ENCODE results near the gene RHOU. TPM values are rescaled to one million over a fixed set of nuclear protein-coding genes. Genes with fewer than 3 reads are reported as not detected.

Gene RHOU
- total and polyA plus RNA-seq, 2 experiments from 2014 or later: 0.95 to 4.4 TPM

GRCh38 chr1:228698017-228698329 lies 37.3 kb upstream of the RHOU start:
- H3K36me3 Mint-ChIP-seq (ENCODE audit: low read depth): no peaks in the 10 kb centered on the region
- no peaks in the 10 kb centered on the region for H3K9me2 ChIP-seq (ENCODE audit: insufficient read depth)
- TF ChIP-seq REST (IDR thresholded peaks at IDR 0.05; ENCODE audit: unreplicated experiment): no peak
- TF ChIP-seq ZNF331 (CRISPR knock-in tag; IDR thresholded peaks at IDR 0.05; ENCODE audit: low read depth): no peak
- TF ChIP-seq STAT1 (IDR thresholded peaks at IDR 0.05; ENCODE audit: unreplicated experiment): no peak
- TF ChIP-seq CTCF (conservative IDR thresholded peaks at IDR 0.05; ENCODE audit: low read depth in 2 of 2): no peak
- no peak for TF ChIP-seq NANOG (IDR thresholded peaks at IDR 0.05; ENCODE audit: borderline replicate concordance)
- no peak for TF ChIP-seq CREB1 (CRISPR knock-in tag; IDR thresholded peaks at IDR 0.05; ENCODE audit: low read depth)
- TF ChIP-seq JUNB (IDR thresholded peaks at IDR 0.05; ENCODE audit: unreplicated experiment): no peak
- no peak for TF ChIP-seq EZH2 (IDR thresholded peaks at IDR 0.05; ENCODE audit: low read depth, unreplicated experiment)
- no peak for TF ChIP-seq ZNF114 (CRISPR knock-in tag; IDR thresholded peaks at IDR 0.05)
- no peaks in the 10 kb centered on the region for H3K36me3 ChIP-seq (ENCODE audit: insufficient read depth)
- H3K4me1 Mint-ChIP-seq: peaks cover 10% of the 10 kb centered on the region; the same call in 2 of the 3 replicates
- no peaks in the 10 kb centered on the region for H3K27me3 Mint-ChIP-seq (ENCODE audit: insufficient read depth, low read depth, poor library complexity)
- no peaks in the 10 kb centered on the region for H3K9me3 Mint-ChIP-seq
- no peak overlapping the region for H3K4me3 Mint-ChIP-seq
- H2AFZ ChIP-seq: no peak overlapping the region
- DNase-seq (ENCODE audit: low spot score) (no peak), ATAC-seq (no peak)
- H3K4me2 ChIP-seq: no peak overlapping the region
- H3K79me2 ChIP-seq (replicated peaks; ENCODE audit: insufficient read depth): no peaks in the 10 kb centered on the region
- no peaks in the 10 kb centered on the region for H3K27me3 ChIP-seq (ENCODE audit: insufficient read depth)
- no peak overlapping the region for H3K27ac Mint-ChIP-seq
- H4K20me1 ChIP-seq (replicated peaks; ENCODE audit: insufficient read depth): no peaks in the 10 kb centered on the region
- no peak overlapping the region for H3K27ac ChIP-seq (ENCODE audit: low read depth)
- no peaks in the 10 kb centered on the region; the same call in 1 of the 2 replicates for H3K4me1 ChIP-seq (ENCODE audit: insufficient read depth)
- no peaks in the 10 kb centered on the region for H3F3A ChIP-seq (replicated peaks; ENCODE audit: low read depth)
- no peak overlapping the region for H3K4me3 ChIP-seq

GRCh38 chr1:228702433-228702832 lies 32.8 kb upstream of the RHOU start:
- Mint-ChIP-seq H3K4me3 (no peak overlapping the region), H3K9me3 (no peaks in the 10 kb centered on the region; the same call in 2 of the 3 replicates), H3K4me1 (peaks cover 2% of the 10 kb centered on the region; the same call in 2 of the 3 replicates), H3K36me3 (ENCODE audit: low read depth) (no peaks in the 10 kb centered on the region), H3K27me3 (ENCODE audit: insufficient read depth, low read depth, poor library complexity) (no peaks in the 10 kb centered on the region), H3K27ac (no peak overlapping the region)
- H3K4me3 ChIP-seq: no peak overlapping the region
- H3K4me2 ChIP-seq: no peak overlapping the region
- H3K36me3 ChIP-seq (ENCODE audit: insufficient read depth): no peaks in the 10 kb centered on the region
- DNase-seq (ENCODE audit: low spot score) (no peak), ATAC-seq (no peak)
- no peaks in the 10 kb centered on the region for H3K27me3 ChIP-seq (ENCODE audit: insufficient read depth)
- H3K27ac ChIP-seq (ENCODE audit: low read depth): no peak overlapping the region
- H3K9me2 ChIP-seq (ENCODE audit: insufficient read depth): no peaks in the 10 kb centered on the region
- no peak overlapping the region for H2AFZ ChIP-seq
- no peaks in the 10 kb centered on the region for H3F3A ChIP-seq (replicated peaks; ENCODE audit: low read depth)
- H3K4me1 ChIP-seq (ENCODE audit: insufficient read depth): no peaks in the 10 kb centered on the region
- no peaks in the 10 kb centered on the region for H3K79me2 ChIP-seq (replicated peaks; ENCODE audit: insufficient read depth)
- TF ChIP-seq STAT1 (IDR thresholded peaks at IDR 0.05; ENCODE audit: unreplicated experiment): no peak
- TF ChIP-seq EZH2phosphoT487 (IDR thresholded peaks at IDR 0.05; ENCODE audit: unreplicated experiment): no peak
- TF ChIP-seq NANOG (IDR thresholded peaks at IDR 0.05; ENCODE audit: borderline replicate concordance): no peak
- TF ChIP-seq REST (IDR thresholded peaks at IDR 0.05; ENCODE audit: unreplicated experiment): no peak
- no peak for TF ChIP-seq ETS1 (IDR thresholded peaks at IDR 0.05)
- TF ChIP-seq CTCF (conservative IDR thresholded peaks at IDR 0.05; ENCODE audit: low read depth in 2 of 2): peak; percentile 16 to 32; a peak in 3 of 4 replicates
- no peak for TF ChIP-seq EZH2 (IDR thresholded peaks at IDR 0.05; ENCODE audit: low read depth, unreplicated experiment)
- TF ChIP-seq ZNF114 (CRISPR knock-in tag; IDR thresholded peaks at IDR 0.05): no peak
- TF ChIP-seq CREB1 (CRISPR knock-in tag; IDR thresholded peaks at IDR 0.05; ENCODE audit: low read depth): no peak
- no peaks in the 10 kb centered on the region for H4K20me1 ChIP-seq (replicated peaks; ENCODE audit: insufficient read depth)
